OCI-LY7 (cell line): ENCODE data around the gene SLC26A11.

Source experiments
- EZH2phosphoT487 ChIP-seq: fragments of 200-600 bp; sonication (generic); IDR thresholded peaks from 2 replicates; pipeline ENCODE4 v1.6.1; 2018; ENCODE audit warnings: low read depth, borderline replicate concordance, mild to moderate bottlenecking, mixed run types, antibody characterized with exemption, low read length, moderate library complexity, mixed read lengths
- TF ChIP-seq, protein P1 (sequence below): fragments of 200-600 bp; sonication (generic); conservative IDR thresholded peaks from 2 replicates; pipeline ENCODE4 v1.5.1; 2014; ENCODE audit warnings: mild to moderate bottlenecking, antibody characterized with exemption, low read length, moderate library complexity, mixed read lengths

DNA sequence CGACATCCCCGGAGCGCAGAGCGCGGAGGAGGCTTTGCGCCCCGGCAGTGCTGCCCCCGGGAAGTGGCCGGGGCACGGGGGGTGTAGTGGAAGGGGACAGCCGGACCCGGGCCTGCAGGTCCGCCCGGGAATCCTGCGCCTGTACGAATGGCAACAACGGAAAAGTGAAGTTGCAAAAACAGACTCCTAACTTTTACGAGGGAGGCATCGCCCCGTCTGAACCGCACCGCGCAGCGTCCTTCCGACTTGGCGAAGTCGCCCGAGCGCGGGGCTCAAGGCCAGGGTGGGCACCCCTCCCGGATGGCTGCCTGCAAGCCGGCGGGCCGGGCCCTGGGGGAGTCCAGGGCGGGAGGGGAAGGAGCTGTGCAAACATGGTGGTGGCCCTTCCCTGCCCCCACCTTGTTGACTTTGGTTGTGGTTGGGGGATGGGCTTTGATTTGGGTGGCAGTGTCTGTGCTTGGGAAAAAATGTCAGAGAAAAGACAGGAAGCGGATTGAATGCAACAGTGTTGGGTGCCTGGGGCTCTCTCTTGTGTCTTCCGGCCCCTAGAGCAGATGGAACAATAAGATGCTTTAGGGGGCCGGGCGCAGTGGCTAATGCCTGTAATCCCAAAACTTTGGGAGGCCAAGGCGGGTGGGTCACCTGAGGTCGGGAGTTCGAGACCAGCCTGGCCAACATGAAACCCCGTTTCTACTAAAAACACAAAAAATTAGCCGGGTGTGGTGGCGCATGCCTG is 41.1 kb downstream of the SLC26A11 start:
- TF ChIP-seq, protein P1, sequence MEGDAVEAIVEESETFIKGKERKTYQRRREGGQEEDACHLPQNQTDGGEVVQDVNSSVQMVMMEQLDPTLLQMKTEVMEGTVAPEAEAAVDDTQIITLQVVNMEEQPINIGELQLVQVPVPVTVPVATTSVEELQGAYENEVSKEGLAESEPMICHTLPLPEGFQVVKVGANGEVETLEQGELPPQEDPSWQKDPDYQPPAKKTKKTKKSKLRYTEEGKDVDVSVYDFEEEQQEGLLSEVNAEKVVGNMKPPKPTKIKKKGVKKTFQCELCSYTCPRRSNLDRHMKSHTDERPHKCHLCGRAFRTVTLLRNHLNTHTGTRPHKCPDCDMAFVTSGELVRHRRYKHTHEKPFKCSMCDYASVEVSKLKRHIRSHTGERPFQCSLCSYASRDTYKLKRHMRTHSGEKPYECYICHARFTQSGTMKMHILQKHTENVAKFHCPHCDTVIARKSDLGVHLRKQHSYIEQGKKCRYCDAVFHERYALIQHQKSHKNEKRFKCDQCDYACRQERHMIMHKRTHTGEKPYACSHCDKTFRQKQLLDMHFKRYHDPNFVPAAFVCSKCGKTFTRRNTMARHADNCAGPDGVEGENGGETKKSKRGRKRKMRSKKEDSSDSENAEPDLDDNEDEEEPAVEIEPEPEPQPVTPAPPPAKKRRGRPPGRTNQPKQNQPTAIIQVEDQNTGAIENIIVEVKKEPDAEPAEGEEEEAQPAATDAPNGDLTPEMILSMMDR, result no peak
- no peak for TF ChIP-seq EZH2phosphoT487
